GM10266 (cell line): ENCODE measurements around the gene CADPS.

Experiments
- DNase-seq: peaks from one replicate; pipeline ENCODE4 v3.0.0; 2012; ENCODE audit errors: extremely low spot score
- TF ChIP-seq, protein P1 (sequence below): IDR thresholded peaks from 2 replicates; pipeline ENCODE4 v1.5.1; 2012; ENCODE audit warnings: mild to moderate bottlenecking, low read depth; ENCODE audit not compliant: control insufficient read depth, insufficient read depth; ENCODE audit errors: missing control alignments

CADPS gene

DNA sequence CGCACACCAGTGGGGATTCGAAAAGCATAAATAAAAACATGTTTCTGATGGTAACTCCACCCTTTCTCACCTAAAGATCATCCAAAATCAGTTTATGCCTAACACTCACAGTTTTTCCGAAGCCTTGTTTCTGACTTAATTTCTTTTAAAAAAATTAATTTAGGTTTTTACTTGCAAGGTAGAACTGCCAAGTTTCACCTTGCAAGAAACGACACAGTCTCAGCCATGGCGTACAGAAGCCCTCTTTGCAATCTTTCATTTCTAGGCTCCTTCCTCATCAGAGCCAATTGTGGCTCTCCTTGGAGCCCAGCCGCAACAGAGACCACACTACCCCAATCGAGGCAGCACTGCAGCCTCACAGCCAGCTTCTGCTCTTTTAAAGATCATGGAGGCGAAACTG lies 470.9 kb downstream of the CADPS start:
- TF ChIP-seq, protein P1, sequence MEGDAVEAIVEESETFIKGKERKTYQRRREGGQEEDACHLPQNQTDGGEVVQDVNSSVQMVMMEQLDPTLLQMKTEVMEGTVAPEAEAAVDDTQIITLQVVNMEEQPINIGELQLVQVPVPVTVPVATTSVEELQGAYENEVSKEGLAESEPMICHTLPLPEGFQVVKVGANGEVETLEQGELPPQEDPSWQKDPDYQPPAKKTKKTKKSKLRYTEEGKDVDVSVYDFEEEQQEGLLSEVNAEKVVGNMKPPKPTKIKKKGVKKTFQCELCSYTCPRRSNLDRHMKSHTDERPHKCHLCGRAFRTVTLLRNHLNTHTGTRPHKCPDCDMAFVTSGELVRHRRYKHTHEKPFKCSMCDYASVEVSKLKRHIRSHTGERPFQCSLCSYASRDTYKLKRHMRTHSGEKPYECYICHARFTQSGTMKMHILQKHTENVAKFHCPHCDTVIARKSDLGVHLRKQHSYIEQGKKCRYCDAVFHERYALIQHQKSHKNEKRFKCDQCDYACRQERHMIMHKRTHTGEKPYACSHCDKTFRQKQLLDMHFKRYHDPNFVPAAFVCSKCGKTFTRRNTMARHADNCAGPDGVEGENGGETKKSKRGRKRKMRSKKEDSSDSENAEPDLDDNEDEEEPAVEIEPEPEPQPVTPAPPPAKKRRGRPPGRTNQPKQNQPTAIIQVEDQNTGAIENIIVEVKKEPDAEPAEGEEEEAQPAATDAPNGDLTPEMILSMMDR, result no peak
- DNase-seq, result no peak

DNA sequence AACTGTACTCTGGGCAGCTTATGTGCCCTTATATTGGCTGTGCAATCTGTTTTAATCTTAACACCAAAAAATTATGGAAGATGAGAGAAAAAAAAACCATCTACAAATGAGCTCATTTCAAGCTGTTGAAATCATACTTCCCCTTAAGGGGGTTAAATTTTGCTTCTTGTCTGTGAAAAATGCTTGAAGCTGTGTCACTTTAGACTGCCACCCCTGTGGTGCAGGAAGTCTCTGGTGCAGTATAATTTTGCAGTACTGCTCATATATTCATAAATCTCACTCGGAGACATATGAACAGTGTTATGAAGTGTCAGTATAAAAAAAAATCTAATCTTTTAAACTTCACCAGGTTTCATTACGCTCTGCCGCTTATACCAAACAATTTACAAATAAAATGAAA lies 471.5 kb downstream of the CADPS start:
- TF ChIP-seq, protein P1, result no peak
- DNase-seq, result no peak

DNA sequence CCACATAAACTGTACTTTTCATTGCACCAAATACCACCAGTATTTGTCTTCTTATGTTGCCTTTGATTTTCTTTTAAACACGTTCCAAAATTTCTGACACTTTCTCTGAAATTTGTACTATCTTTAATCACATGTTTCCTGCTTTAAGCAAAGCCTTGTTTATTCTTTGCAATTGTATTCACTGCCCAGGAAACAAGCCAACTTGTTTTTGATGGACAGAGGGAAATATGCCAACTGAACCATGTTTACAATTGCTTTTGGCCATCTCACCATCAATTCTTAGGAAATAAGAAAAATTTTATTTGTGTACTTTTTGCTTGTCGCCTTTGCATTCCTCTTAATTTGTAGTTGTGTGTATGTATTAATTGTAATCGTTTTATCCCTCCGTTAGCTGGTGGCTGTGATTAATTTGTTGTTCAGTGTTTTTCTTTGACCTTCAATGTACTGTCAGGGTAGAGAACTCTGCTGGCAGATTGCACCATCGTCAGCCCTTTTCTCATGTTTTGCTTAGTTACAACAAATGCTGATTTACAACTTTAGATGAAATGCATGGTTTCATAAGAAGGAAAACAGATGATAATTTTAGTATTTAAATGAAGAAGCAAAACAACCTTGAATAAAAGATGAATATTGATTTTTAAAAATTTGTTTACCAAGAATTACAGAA lies 482.5 kb downstream of the CADPS start:
- TF ChIP-seq, protein P1, result no peak
- DNase-seq, result no peak

DNA sequence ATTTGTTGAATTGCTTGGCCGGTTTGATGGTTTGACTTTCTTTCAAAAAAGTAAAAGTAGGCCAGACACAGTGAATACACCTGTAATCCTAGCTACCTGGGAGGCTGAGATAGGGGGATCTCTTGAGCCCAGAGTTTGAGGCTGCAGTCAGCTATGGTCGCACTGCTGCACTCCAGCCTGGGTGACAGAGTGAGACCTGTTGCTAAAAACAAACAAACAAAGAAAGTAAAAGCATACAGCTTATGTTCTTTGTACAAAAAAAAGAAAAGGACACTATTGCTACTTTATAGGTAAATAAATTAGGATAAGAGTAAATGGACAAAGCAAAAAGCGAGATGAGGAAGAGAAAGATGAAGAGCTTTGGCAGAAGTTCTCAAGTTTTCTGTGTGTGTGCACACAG lies 488.0 kb downstream of the CADPS start:
- TF ChIP-seq, protein P1, result no peak
- no peak for DNase-seq

DNA sequence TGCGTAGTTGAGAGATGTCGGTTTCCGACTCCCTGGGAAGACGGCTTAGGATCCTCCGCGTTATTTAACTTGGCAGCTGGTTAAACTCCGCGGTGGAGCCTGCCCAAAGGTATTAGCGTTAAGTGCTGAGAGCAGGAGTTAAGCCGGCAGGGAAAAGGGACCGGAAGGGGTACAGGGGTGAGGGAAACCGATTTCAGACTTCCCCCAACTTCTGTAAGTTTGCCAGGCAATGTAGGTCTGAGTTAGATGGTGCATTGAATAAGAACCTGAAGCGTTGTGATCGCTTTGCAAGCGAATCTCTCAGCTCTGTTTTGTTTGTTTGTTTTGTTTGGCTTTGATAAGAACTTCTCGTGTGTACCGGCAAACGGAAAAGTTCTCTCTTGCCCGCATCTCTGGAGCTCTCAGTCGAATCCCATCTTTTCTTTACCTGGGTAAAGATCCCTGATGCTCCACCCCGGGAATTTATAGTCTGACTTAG lies 495.9 kb downstream of the CADPS start:
- TF ChIP-seq, protein P1, result no peak
- no peak for DNase-seq

DNA sequence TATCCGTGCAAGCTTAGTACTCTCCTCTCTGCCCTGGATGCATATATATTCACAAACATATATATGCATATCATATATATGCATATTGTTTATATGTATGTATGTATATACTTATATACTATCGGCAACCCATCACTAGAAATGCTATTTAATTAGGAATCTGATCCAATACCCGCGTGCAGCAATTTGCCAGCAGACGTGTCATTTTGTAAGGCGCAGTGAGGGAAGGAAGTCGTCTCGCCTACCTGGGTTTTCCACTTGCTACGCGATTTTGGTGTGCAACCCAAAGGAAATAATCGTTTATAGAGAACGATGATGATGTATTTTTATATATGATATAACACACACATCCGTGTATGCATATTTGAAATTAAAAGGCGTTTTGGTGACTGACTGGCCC lies 496.3 kb downstream of the CADPS start:
- TF ChIP-seq, protein P1, result no peak
- DNase-seq, result no peak

DNA sequence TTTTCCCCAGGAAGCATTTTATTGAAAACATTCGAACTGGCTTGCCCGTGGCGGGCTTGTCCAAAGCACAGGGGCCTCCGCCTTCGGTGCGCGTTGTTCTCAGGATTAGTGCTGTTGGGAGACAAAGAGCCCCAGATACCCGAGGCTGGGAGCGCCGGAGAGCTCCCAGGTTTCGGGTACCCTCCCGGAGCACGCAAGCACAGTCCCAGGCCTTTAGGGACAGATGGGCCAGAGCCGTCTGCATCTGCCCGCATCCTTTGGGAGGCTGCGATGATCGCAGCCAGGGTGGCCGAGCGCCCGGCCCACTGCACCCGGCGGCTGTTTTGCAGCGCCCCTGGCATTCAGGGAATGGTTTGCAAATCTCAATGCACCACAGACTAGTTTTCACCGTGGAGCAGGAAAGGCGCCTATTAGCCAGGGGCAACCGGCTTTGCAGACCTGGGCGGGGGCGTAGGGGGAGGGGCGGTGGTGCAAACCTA lies 496.9 kb downstream of the CADPS start:
- TF ChIP-seq, protein P1, result no peak
- DNase-seq, result no peak
